Cardiac septum (tissue), 1 donor: ENCODE measurements around the gene OR7G2. TPM values are rescaled to one million over a fixed set of nuclear protein-coding genes. Genes with fewer than 3 reads are reported as not detected.
A peak's percentile ranks its signal among the peaks of the same experiment; 100 is the strongest.

ENCODE experiments used
- DNase-seq: peaks from one replicate; pipeline ENCODE4 v3.0.0-alpha.2; 2020; ENCODE audit warnings: low spot score
- intact Hi-C: fragments of 100-400 bp; cut with DNase I; formaldehyde crosslinking; loops from one replicate; pipeline ENCODE4 v1.14.0; 2022
- long read RNA-seq: library from polyadenylated mRNA; unstranded; transcript quantifications from one replicate; pipeline ENCODE4 v2.0.0, GENCODE V29; 2021
- total RNA-seq: library from RNA; stranded (reverse); fragmentation: NEBNext Ultra II Directional; extraction: Animal tissue kit (Norgen Biotek cat#: 25700); gene quantifications from one replicate; pipeline ENCODE4 v1.2.1, GENCODE V29; 2021
- donor health status: DM: no; HTN: no; CAD: no.

Gene OR7G2
- not detected for total RNA-seq
- long read RNA-seq, result 0 reads

DNA sequence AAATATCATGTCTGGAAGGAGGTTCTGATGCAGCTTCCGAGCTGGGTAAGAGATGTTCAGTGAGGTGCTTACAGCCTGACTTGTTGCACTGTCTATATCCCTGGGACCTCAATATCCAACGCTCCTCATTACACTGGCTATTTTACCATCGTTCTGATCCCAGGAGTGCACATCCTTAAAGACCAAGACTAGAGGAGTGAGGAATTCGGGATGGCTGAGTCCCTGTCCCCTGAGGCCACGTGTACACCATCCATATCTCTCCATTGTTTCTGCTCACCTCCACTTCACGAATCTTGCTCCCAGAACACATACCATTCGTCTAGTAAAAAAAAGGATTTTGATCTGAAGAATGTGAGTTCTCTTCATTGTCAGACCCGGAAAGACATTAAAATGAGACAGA is at the start of gene OR7G2:
Gene OR7G2 (minus strand): TSS at position 101 of the 400 bp plus-strand sequence. CDS start 4,232 bp downstream, outside the sequence.
- intact Hi-C loops, result no loop called here
- no peak for DNase-seq

DNA sequence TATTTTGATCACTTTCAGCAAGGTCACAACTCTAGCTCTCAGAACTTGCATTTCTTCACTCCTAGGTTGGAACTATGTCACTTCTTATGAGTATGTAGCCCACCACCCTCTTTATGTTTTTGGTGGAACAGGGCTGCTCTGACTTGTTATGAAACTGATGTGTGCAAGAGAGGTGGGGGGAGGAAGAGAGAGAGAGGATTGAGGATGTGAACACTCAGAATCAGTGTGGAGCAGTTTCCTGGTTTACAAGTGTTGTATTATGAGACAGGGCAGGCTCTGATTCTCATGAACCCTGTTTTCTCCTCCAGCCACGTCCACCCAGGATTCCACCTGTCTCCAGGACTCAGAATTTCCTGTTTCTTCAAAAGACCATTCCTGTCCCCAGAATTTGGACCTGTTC is 49.0 kb upstream of the OR7G2 start:
- DNase-seq, result no peak
- intact Hi-C loops, result no loop called here

DNA sequence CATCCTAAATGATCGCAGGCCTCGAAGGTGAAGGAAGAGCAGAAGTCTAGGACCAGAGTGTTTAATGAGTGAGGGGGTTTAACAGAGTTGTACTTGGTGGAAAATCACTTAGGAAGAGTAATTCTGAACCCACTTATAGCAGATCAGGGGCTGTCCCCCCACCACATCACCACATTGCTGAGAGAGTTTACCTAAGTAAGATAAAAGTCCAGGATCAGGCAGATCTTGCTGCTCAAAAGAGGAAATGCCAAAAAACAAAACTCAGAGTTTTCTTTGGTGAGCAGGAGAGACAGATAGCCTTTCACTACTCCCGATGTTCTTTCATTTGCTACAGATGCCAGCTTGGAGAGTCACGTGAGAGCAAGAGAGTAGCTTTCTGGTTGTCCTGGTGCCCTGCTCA is 48.3 kb upstream of the OR7G2 start:
- intact Hi-C loops, result no loop called here

DNA sequence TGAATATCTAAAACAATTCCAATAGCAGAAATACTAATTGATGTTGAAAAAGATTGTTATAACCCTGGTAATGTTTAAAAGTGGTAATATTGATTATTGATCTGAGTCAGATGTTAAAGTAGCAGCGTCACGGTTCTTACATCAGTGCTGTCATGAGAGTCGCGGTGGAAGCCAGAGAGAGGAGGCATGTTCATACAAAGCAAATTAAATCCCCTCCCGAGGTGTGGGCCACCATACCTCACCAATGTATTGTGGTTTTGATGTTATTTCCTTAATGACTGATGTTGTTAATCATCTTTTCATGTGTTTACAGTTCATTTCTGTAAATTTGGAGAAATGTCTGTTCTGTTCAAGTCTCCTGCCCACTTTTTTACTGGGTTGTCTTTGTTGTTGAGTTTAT is 44.1 kb upstream of the OR7G2 start:
- DNase-seq, result no peak
- intact Hi-C loops, result no loop called here

More for the DNA sequence above, 48.3 kb upstream of the OR7G2 start:
- no peak for DNase-seq

GRCh38 chr19:9150650-9151049 is 43.4 kb upstream of the OR7G2 start:
- DNase-seq, result no peak
- intact Hi-C loops, result no loop called here

DNA sequence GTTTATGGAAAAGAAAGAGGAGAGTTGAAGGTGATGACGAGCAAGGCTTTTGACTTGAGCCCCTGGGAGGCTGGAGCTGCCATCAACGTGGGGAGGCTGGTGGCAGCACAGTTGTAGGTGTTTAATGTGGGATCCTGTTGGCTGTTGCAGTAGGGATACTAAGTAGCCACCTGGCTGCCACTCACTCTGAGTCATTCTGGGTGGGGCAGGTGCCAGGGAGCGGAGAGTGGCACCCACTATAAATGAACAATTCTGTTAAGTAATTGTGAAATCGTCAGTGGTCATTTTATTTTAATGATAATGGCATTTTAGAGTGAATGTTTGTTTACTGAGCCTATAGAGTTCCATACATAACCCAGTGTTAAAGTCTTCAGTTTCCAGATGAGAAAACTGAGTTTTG is 42.7 kb upstream of the OR7G2 start:
- no peak for DNase-seq
- intact Hi-C loops, result loop anchor here (10.0 kb wide), 2 partner anchors 165 to 645 kb away; no protein-coding TSS in a partner anchor

GRCh38 chr19:9148697-9149096 is 41.4 kb upstream of the OR7G2 start:
- no peak for DNase-seq
- intact Hi-C loops, result loop anchor here (10.0 kb wide), 2 partner anchors 166 to 646 kb away; no protein-coding TSS in a partner anchor

GRCh38 chr19:9146882-9147281 is 39.6 kb upstream of the OR7G2 start:
- intact Hi-C loops, result loop anchor here (10.0 kb wide), 2 partner anchors 168 to 648 kb away; no protein-coding TSS in a partner anchor
- DNase-seq, result no peak

- no peak for DNase-seq
- intact Hi-C loops, result loop anchor here (5.0 to 10.0 kb wide), 3 partner anchors 170 to 823 kb away; partner anchors contain the start of genes NDUFA7 and RPS28
These were observed 37.6 kb upstream of the OR7G2 start for GRCh38 chr19:9144920-9145319.

- peak; percentile 96 for DNase-seq
- intact Hi-C loops, result loop anchor here (5.0 to 10.0 kb wide), 3 partner anchors 174 to 818 kb away; partner anchors contain the start of genes NDUFA7 and RPS28
These were observed 33.0 kb upstream of the OR7G2 start, which contains the start of gene ZNF317 for GRCh38 chr19:9140159-9140874. Gene ZNF317 (plus strand): TSS chr19:9140397. CDS start chr19:9156017, 15,620 bp downstream.

- intact Hi-C loops, result loop anchor here (5.0 to 10.0 kb wide), 3 partner anchors 175 to 817 kb away; partner anchors contain the start of genes NDUFA7 and RPS28
These were observed 32.4 kb upstream of the OR7G2 start for GRCh38 chr19:9139609-9140158.

GRCh38 chr19:9132422-9132821 is 25.1 kb upstream of the OR7G2 start:
- DNase-seq, result no peak
- intact Hi-C loops, result no loop called here

More at GRCh38 chr19:9139609-9140158, 32.4 kb upstream of the OR7G2 start:
- DNase-seq, result no peak

GRCh38 chr19:9130965-9131364 is 23.7 kb upstream of the OR7G2 start:
- intact Hi-C loops, result no loop called here
- no peak for DNase-seq

- intact Hi-C loops, result no loop called here
- DNase-seq, result no peak
These were observed 20.9 kb upstream of the OR7G2 start for GRCh38 chr19:9128171-9128570.

DNA sequence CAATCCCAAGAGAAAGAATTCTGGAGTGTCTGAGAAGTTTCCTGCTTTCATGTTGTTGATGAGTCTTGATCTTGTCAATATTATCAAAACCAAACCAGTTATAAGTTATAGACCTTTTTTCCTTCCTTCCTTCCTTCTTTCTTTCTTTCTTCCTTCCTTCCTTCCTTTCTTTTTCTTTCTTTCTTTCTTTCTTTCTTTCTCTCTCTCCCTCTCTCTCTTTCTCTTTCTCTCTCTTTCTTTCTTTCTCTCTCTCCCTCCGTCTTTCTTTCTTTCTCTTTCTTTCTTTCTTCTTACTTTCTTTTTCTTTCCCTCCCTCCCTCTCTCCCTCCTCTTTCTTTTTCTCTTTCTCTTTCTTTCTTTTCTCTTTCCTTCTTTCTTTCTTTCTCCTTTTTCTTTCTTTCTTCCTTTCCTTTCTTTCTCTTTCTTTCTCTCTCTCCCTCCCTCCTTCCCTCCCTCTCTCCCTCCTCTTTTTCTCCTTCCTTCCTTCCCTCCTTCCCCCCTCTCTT is 19.7 kb upstream of the OR7G2 start, which contains the start of gene OR7G3:
Gene OR7G3 (minus strand): TSS at position 51 of the 506 bp plus-strand sequence. CDS start 0 bp downstream, at position 51.
- no peak for DNase-seq
- intact Hi-C loops, result no loop called here

DNA sequence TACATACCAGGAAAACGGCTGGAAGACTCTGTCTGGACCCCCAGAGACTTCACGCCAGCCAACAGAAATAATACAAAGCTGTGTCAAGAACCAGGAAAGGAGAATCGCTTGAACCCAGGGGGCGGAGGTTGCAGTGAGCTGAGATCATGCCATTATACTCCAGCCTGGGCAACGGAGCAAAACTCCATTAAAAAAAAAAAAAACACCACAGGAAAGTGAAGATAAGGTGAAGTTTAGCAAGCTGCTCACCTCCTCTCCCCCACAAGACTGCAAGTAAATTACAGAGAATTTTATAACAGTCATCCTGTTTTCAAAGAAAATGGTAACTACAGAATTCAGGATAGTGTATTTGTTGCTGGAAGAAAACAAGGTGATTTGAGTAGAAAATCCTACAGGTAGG is 9.3 kb upstream of the OR7G2 start:
- intact Hi-C loops, result no loop called here
- no peak for DNase-seq

GRCh38 chr19:9115307-9115813 is 8.1 kb upstream of the OR7G2 start, which contains the start of gene OR7G1:
Gene OR7G1 (minus strand): TSS chr19:9115763. CDS start chr19:9115763, 0 bp downstream.
- no peak for DNase-seq
- intact Hi-C loops, result no loop called here

DNA sequence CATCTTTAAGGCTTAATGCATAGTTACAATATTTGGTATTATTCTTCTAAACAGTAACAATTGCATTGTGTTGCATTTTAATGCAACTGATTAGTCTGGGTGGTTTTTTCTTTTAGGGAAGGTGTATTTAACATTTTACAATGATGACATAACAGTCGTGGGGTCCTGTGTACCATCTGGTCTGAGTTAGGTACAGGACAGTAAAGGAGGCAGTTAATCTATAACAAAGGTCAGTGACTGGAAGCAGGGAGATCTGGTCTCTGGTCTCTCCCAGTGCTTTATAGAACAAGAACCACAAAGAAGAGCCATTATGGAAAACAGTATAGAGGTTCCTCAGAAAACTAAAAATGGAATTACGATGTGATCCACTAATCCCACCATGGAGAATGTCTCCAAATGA is 2.7 kb upstream of the OR7G2 start:
- DNase-seq, result no peak
- intact Hi-C loops, result no loop called here

- DNase-seq, result no peak
- intact Hi-C loops, result no loop called here
These were observed 20.5 kb downstream of the OR7G2 start, which contains the start of gene OR1M1 for GRCh38 chr19:9086761-9087160. Gene OR1M1 (plus strand): TSS chr19:9087061. CDS start chr19:9093245, 6,184 bp downstream.

DNA sequence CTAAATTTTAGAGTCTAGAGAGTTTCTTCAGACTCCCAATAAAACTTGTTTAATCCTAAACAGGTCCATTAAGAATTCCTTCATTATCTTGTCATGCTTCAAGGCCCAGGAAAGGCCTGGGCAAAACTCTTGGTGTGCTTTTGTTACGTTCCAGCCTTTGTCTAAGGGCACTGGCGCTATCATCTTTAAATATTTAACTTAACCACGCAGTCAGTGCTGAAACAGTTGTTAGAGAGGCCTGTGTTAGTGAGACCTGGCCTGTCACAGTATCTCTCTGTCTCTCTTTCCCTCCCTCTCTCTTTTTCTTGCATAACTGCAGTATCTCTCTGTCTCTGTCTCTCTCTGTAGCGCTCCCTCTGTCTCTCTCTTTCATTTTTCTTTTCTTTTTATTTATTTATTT is 28.6 kb downstream of the OR7G2 start:
- intact Hi-C loops, result no loop called here
- DNase-seq, result no peak
